GM12878 (cell line): ENCODE results near the gene ACCSL. TPM values are rescaled to one million over a fixed set of nuclear protein-coding genes. Genes with fewer than 3 reads are reported as not detected.

ENCODE experiments used
- ATAC-seq: fragments of 200-7000 bp; cut with Tn5 transposase; 3 replicates; pipeline ENCODE4 v1.9.1; 2020; ENCODE audit warnings: mild to moderate bottlenecking, moderate library complexity
- BruUV-seq: library from RNA; stranded (reverse); fragments of 400-500 nt; replicated peaks from 2 replicates; lab custom pipeline; 2021; lab: Mats Ljungman, UMichigan
- CTCF ChIA-PET: fragments of 300-600 bp; sonication (Branson Sonifier 250); formaldehyde crosslinking; extraction: SDS; loops from one replicate; lab custom pipeline; 2021; ENCODE audit warnings: inconsistent platforms; lab: Yijun Ruan, JAX
- POLR2A ChIA-PET: fragments of 350-600 bp; formaldehyde crosslinking; extraction: SDS; loops from one replicate; lab custom pipeline; 2021; ENCODE audit warnings: inconsistent platforms; lab: Charles Lee
- RAD21 ChIA-PET: fragments of 300-600 bp; sonication (Branson Sonifier 250); formaldehyde crosslinking; loops from one replicate; lab custom pipeline; 2023; ENCODE audit warnings: antibody characterized with exemption; ENCODE audit not compliant: unreplicated experiment; lab: Charles Lee
- SMC1A ChIA-PET: fragments of 300-600 bp; sonication (Branson Sonifier 250); formaldehyde crosslinking; loops from one replicate; lab custom pipeline; 2023; ENCODE audit not compliant: unreplicated experiment, uncharacterized antibody; lab: Charles Lee
- DNase-seq: peaks from one replicate; pipeline ENCODE4 v3.0.0-alpha.2; 2011; ENCODE audit warnings: low read depth, low spot score
- FAIRE-seq: peaks from 3 replicates; lab custom pipeline; 2011; peaks lifted over from hg19 to GRCh38; lab: Jason Lieb, UNC
- H2AFZ ChIP-seq: 2 replicates; pipeline ENCODE4 v1.6.0; 2011; ENCODE audit warnings: low read depth, low read length, control low read depth; ENCODE audit not compliant: control insufficient read depth
- H3K27ac ChIP-seq: 2 replicates; pipeline ENCODE4 v1.5.1; 2011; ENCODE audit warnings: control low read depth; ENCODE audit not compliant: control insufficient read depth, insufficient read depth
- H3K27me3 ChIP-seq, 2 experiments: replicated peaks in 1 of 2; 2 replicates each; pipeline versions ENCODE4 v1.6.0 to v1.6.1; 2011; ENCODE audit warnings: low read length in 1 of 2; ENCODE audit not compliant: control insufficient read depth in 2 of 2, insufficient read depth in 2 of 2
- H3K36me3 ChIP-seq, 2 experiments: 2 replicates each; pipeline ENCODE4 v1.5.1; 2011; ENCODE audit warnings: low read length in 1 of 2; ENCODE audit not compliant: control insufficient read depth in 2 of 2, insufficient read depth in 2 of 2
- H3K4me1 ChIP-seq: 2 replicates; pipeline ENCODE4 v1.6.1; 2011; ENCODE audit warnings: mild to moderate bottlenecking, low read length, moderate library complexity, mixed read lengths; ENCODE audit not compliant: control insufficient read depth, insufficient read depth
- H3K4me2 ChIP-seq: 2 replicates; pipeline ENCODE4 v1.6.0; 2011; ENCODE audit warnings: control low read depth; ENCODE audit not compliant: control insufficient read depth, insufficient read depth
- H3K4me3 ChIP-seq: fragments of 200-600 bp; sonication (generic); 2 replicates; pipeline ENCODE4 v1.5.1; 2016
- H3K79me2 ChIP-seq: 2 replicates; pipeline ENCODE4 v1.6.0; 2011; ENCODE audit warnings: low read length; ENCODE audit not compliant: control insufficient read depth, insufficient read depth
- H3K9ac ChIP-seq: 2 replicates; pipeline ENCODE4 v1.8.0; 2011; ENCODE audit warnings: low read length, control low read depth, mixed read lengths; ENCODE audit not compliant: control insufficient read depth, insufficient read depth
- H3K9me3 ChIP-seq: replicated peaks from 3 replicates; pipeline ENCODE4 v1.5.1; 2011; ENCODE audit warnings: mild to moderate bottlenecking, low read length; ENCODE audit not compliant: control insufficient read depth, insufficient read depth
- H4K20me1 ChIP-seq: 2 replicates; pipeline ENCODE4 v1.6.0; 2011; ENCODE audit not compliant: control insufficient read depth, insufficient read depth
- BCLAF1 ChIP-seq: fragments of 450-650 bp; IDR thresholded peaks from 2 replicates; pipeline ENCODE4 v1.6.1; 2017; ENCODE audit warnings: antibody characterized with exemption, mild to moderate bottlenecking, moderate library complexity
- BRCA1 ChIP-seq: IDR thresholded peaks from 2 replicates; pipeline ENCODE4 v1.6.1; 2011; ENCODE audit warnings: low read depth, low read length, improper control_type of control experiment
- CREB1 ChIP-seq: IDR thresholded peaks from 2 replicates; pipeline ENCODE4 v1.6.1; 2012; ENCODE audit warnings: low read depth, mild to moderate bottlenecking, inconsistent platforms
- ELK1 ChIP-seq: IDR thresholded peaks from 2 replicates; pipeline ENCODE4 v1.6.1; 2012; ENCODE audit warnings: low read depth, low read length, improper control_type of control experiment
- IRF4 ChIP-seq: IDR thresholded peaks from 2 replicates; pipeline ENCODE4 v1.6.1; 2011; ENCODE audit warnings: low read depth, low read length
- MEF2A ChIP-seq: IDR thresholded peaks from 2 replicates; pipeline ENCODE4 v1.6.1; 2011; ENCODE audit warnings: low read depth, mild to moderate bottlenecking, low read length, moderate library complexity; ENCODE audit not compliant: insufficient read depth
- RBBP5 ChIP-seq: fragments of 200-600 bp; sonication (generic); conservative IDR thresholded peaks from 2 replicates; pipeline ENCODE4 v1.6.1; 2016
- WGBS: methylation state at CpG from one replicate; pipeline ENCODE4 v1.1.6; 2016; ENCODE audit warnings: low lambda C conversion rate; ENCODE audit not compliant: insufficient replicate concordance, insufficient coverage; ENCODE audit errors: missing lambda C conversion rate; 5-methylcytosine and 5-hydroxymethylcytosine counted together
- in situ Hi-C: fragments of 300-500 bp; cut with MboI; formaldehyde crosslinking; loops from 9 replicates; pipeline ENCODE4 v1.14.3; 2018; ENCODE audit warnings: mixed read lengths
- intact Hi-C: fragments of 100-400 bp; cut with micrococcal nuclease; formaldehyde crosslinking; loops from one replicate; pipeline ENCODE4 v1.14.2; 2022; ENCODE audit not compliant: unreplicated experiment
- polyA plus RNA-seq, 11 experiments: library from polyadenylated mRNA; depleted of rRNA in 4 of 11; unstranded in 6 of 11; stranded (reverse) in 5 of 11; fragments of >200 nt; fragmentation: Nextera tagmentation in 4 of 11; fragmentation: Illumina TruSeq in 1 of 11; extraction: Ambion mirVana in 4 of 11; extraction: Trizol in 1 of 11; gene quantifications; 1 replicate in 1 of 11; 2 replicates in 10 of 11; pipeline versions ENCODE4 v1.2.1 to v1.2.3, GENCODE V29; 2011 to 2016; ENCODE audit warnings: inconsistent platforms in 2 of 11, missing spikeins in 2 of 11, low read depth in 1 of 11
- total RNA-seq, 4 experiments: library from RNA; depleted of rRNA in 3 of 4; stranded (reverse); fragments of >200 nt in 3 of 4; fragmentation: Illumina TruSeq in 1 of 4; extraction: Trizol in 1 of 4; gene quantifications; 2 replicates each; pipeline versions ENCODE4 v1.2.1 to v1.2.3, GENCODE V29; 2013 to 2021
- TF ChIP-seq, protein P1 (sequence below), 3 experiments: IDR thresholded peaks in 2 of 3; conservative IDR thresholded peaks in 1 of 3; 2 replicates each; pipeline ENCODE4 v1.5.1; 2011; ENCODE audit warnings: low read depth in 3 of 3, low read length in 3 of 3, mild to moderate bottlenecking in 3 of 3, control low read depth in 2 of 3, moderate library complexity in 2 of 3, inconsistent platforms in 1 of 3, mixed read lengths in 1 of 3; ENCODE audit not compliant: control insufficient read depth in 2 of 3, insufficient read depth in 1 of 3; ENCODE audit errors: extremely low read depth in 1 of 3
- TF ChIP-seq, protein P2 (sequence below): IDR thresholded peaks from 2 replicates; pipeline ENCODE4 v1.6.1; 2011; ENCODE audit warnings: borderline replicate concordance, low read depth, mild to moderate bottlenecking, moderate library complexity, mixed read lengths, low read length; ENCODE audit not compliant: insufficient read depth; ENCODE audit errors: extremely low read length

The ACCSL gene
- total and polyA plus RNA-seq, 10 of the 15 experiments (the other 5 are each of a cell fraction or from before 2014, with no cell fraction given), result 0.15 TPM; not detected in 9

DNA sequence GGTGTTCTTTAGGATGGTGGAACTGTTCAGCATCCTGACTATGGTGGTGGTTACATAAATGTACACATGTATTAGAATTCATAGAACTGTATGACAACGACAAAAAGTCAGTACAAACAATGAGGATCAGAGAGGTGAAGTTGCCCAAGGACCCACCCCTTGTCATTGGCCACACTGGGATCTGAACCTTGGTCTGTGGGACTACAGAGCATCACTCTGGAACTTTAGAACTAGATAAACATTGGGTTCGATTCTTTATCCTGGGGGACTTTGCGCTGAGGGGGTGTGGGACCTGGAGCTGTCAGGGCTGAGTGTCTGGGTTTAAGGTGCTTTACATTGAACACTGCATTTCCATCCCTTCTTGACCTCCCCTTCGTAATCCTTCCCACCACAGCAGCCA is 34.9 kb downstream of the ACCSL start:
- no peaks in the 10 kb centered on the region for H3K27me3 ChIP-seq
- ChIA-PET CTCF (no interaction called here), RAD21 (no interaction called here), POLR2A (no interaction called here), SMC1A (no interaction called here)
- no peak for DNase-seq
- H4K20me1 ChIP-seq, result no peaks in the 10 kb centered on the region
- H3K4me3 ChIP-seq, result no peak overlapping the region
- no peak overlapping the region for H3K27ac ChIP-seq
- H3K79me2 ChIP-seq, result no peaks in the 10 kb centered on the region
- FAIRE-seq, result no peak
- H3K9me3 ChIP-seq, result no peaks in the 10 kb centered on the region; the same call in 1 of the 3 replicates
- intact Hi-C loops, result no loop called here
- no peak overlapping the region for H3K9ac ChIP-seq
- no peak overlapping the region for H3K4me2 ChIP-seq
- ATAC-seq, result no peak
- no peaks in the 10 kb centered on the region for H3K36me3 ChIP-seq
- H2AFZ ChIP-seq, result no peak overlapping the region
- BruUV-seq, result no TSS peak
- WGBS, result 68% methylated on average over 4 of the region's 4 CpGs
- TF ChIP-seq BCLAF1 (no peak), CREB1 (no peak), IRF4 (no peak), MEF2A (no peak), RBBP5 (no peak), ELK1 (no peak), BRCA1 (no peak)
- TF ChIP-seq, protein P1, sequence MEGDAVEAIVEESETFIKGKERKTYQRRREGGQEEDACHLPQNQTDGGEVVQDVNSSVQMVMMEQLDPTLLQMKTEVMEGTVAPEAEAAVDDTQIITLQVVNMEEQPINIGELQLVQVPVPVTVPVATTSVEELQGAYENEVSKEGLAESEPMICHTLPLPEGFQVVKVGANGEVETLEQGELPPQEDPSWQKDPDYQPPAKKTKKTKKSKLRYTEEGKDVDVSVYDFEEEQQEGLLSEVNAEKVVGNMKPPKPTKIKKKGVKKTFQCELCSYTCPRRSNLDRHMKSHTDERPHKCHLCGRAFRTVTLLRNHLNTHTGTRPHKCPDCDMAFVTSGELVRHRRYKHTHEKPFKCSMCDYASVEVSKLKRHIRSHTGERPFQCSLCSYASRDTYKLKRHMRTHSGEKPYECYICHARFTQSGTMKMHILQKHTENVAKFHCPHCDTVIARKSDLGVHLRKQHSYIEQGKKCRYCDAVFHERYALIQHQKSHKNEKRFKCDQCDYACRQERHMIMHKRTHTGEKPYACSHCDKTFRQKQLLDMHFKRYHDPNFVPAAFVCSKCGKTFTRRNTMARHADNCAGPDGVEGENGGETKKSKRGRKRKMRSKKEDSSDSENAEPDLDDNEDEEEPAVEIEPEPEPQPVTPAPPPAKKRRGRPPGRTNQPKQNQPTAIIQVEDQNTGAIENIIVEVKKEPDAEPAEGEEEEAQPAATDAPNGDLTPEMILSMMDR (IDR thresholded peaks at IDR 0.05 in 2 of 3, conservative IDR thresholded peaks at IDR 0.05 in 1 of 3; ENCODE audit: control insufficient read depth in 2 of 3, extremely low read depth in 1 of 3, insufficient read depth in 1 of 3, low read depth in 3 of 3, low read length in 3 of 3), result no peak
- TF ChIP-seq, protein P2, sequence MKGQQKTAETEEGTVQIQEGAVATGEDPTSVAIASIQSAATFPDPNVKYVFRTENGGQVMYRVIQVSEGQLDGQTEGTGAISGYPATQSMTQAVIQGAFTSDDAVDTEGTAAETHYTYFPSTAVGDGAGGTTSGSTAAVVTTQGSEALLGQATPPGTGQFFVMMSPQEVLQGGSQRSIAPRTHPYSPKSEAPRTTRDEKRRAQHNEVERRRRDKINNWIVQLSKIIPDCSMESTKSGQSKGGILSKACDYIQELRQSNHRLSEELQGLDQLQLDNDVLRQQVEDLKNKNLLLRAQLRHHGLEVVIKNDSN, result no peak
- H3K4me1 ChIP-seq, result no peaks in the 10 kb centered on the region
- in situ Hi-C loops, result no loop called here
